ENCODE data around the gene RINL.

DNA sequence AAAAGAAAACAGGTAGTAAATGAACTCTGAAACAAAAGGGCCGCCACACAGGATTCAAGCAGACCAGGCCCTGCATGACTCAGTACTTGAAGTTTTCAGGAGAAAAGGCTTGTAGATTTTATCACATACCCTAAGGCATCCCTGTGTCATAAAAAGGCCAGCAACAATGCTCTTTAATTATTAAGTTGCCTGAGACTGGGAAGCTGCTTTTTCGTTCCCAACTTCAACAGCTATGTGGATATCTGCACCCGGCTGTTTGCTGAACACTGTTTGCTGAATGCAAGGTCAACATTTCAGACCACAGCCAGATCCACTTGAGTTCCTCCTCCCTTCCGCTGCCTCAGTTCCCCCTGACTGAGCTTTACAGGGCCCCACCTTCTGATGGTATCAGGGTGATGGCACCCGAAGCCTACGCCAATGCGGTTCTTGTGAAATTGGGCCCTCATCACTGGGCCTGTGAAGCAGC, 40.4 kb downstream of the RINL start:
- TF ChIP-seq, protein P1, sequence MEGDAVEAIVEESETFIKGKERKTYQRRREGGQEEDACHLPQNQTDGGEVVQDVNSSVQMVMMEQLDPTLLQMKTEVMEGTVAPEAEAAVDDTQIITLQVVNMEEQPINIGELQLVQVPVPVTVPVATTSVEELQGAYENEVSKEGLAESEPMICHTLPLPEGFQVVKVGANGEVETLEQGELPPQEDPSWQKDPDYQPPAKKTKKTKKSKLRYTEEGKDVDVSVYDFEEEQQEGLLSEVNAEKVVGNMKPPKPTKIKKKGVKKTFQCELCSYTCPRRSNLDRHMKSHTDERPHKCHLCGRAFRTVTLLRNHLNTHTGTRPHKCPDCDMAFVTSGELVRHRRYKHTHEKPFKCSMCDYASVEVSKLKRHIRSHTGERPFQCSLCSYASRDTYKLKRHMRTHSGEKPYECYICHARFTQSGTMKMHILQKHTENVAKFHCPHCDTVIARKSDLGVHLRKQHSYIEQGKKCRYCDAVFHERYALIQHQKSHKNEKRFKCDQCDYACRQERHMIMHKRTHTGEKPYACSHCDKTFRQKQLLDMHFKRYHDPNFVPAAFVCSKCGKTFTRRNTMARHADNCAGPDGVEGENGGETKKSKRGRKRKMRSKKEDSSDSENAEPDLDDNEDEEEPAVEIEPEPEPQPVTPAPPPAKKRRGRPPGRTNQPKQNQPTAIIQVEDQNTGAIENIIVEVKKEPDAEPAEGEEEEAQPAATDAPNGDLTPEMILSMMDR (conservative IDR thresholded peaks at IDR 0.05; ENCODE audit: low read depth, low read length): no peak
- TF ChIP-seq EZH2 (IDR thresholded peaks at IDR 0.05; ENCODE audit: borderline replicate concordance, low read depth, low read length, poor library complexity, severe bottlenecking): no peak

Measured in A673 (cell line).